ENCODE results near the gene MAL. TPM values are rescaled to one million over a fixed set of nuclear protein-coding genes. Genes with fewer than 3 reads are reported as not detected.

The MAL gene
- polyA plus RNA-seq, 4 donors: 267 to 368 (median 329) TPM

DNA sequence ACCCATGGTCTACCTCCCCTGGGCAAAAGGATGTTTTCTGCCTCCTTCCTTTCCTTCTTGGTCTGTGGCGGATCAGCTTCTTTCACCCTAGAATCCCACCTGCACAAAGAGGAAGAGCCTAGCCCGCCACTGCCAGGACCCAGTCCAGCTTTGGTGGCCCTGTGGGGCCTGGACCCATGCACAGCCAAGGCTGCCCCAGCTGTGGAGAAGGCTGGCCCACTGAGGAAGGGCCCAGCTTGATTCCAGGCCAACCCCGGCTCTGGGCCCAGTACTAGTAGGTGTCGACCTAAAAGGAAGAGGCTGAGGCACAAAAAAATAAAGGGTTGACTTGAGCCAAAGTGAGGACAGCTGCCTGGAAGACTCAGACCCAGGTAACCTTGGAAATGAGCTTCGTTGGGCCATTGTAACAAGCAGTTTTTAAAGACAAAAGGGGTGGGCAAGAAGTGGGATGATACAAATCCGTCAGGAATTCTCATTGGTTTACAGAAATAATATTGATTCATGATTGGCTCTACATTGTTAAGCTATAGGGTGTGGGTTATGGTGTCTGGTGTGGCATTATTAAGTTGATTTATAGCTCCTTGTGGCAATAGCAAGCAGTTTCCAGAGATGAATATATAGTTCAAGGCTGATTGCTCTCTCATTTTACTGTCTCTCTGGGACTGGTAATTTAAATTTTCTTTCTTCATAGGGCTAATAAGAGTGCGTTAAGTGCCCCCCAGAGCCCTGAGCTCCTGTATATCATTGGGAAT lies 29.8 kb upstream of the MAL start:
- no peak for DNase-seq (ENCODE audit: low read depth in 4 of 4, low spot score in 2 of 4)

DNA sequence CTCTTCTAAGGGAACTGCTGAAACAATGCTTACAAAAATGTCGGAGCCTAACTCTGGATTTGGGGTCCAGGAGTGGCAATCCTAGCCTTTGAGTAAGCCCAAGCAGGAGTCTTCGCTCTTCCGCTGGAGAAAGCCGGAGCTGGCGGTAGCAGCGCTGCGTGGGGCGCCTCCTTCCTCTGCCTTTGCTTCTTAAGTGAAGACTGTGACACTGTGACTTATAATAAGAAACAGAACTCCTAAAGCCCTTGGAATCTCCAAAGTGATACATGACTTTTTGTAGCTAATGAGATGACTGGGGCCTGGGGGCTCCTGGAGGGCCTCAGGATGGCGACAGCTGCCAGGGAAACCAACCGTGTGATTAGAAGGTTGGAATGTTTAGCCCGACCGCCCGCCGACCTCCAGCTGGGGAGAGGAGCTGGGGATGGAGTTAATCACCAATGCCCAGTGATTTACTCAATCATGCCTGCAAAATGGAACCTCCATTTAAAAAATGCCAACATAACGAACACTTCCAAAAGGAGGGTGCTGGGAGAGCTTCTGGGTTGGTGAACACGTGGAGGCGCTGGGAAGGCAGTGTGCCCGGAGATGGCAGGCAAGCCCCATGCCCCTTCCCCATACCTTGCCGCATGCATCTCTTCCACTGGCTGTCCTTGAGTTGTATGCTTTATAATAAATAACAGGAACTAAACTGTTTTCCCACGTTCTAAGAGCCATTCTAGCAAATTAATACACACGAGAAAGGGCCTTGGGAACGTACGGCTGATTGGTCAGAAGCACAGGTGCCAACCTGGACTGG lies 29.0 kb upstream of the MAL start:
- no peak for DNase-seq (ENCODE audit: low read depth in 4 of 4, low spot score in 2 of 4)

GRCh38 chr2:94997981-94998930 lies 27.3 kb upstream of the MAL start:
- DNase-seq (ENCODE audit: low read depth in 4 of 4, low spot score in 2 of 4): no peak

DNA sequence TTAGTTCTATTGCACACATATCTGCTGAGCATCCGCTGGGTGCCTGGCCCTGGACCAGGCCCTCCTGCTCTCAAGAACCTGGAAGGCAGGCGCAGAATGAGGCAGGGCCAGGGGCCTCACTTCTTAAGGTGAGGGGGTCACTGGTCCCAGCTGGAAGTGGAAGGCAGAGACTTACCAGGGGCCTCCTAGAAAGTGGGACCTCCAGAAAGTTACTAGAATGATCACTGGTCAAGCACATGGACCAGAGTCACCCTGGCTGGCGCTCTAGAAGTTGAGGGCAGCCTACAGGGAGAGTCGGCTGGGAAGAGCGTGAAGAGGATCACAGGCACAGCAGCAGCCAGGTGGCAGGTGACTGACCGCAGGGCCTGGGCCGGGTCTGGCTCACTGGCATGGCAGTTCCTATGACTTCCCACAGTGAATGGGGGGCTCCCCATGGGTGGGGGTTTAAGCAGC lies 26.1 kb upstream of the MAL start:
- no peak for DNase-seq (ENCODE audit: low read depth in 4 of 4, low spot score in 2 of 4)

- DNase-seq (ENCODE audit: low read depth in 4 of 4, low spot score in 2 of 4): no peak
Observed at GRCh38 chr2:95001051-95001562, 24.4 kb upstream of the MAL start.

DNA sequence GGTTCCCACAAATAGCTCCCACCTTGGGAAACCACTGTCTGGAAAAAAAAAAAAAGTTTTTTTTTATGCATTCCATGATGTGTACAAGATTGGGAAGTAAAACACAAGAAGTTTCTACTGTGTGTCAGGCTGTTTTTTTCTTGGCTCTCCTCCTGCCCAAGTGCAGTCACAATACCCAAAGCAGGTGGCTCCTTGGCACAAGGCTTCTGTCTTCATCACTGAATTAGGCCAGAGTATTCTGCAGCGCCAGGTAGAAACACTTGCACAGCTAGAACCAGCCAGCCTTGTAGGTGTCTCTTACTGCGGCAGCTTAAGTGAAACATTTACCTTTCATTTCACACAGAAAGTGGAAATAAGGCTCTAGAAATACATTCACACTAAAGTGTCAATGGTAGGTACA lies 23.8 kb upstream of the MAL start:
- no peak for DNase-seq (ENCODE audit: low read depth in 4 of 4, low spot score in 2 of 4)

GRCh38 chr2:95002498-95002897 lies 23.0 kb upstream of the MAL start:
- no peak for DNase-seq (ENCODE audit: low read depth in 4 of 4, low spot score in 2 of 4)

DNA sequence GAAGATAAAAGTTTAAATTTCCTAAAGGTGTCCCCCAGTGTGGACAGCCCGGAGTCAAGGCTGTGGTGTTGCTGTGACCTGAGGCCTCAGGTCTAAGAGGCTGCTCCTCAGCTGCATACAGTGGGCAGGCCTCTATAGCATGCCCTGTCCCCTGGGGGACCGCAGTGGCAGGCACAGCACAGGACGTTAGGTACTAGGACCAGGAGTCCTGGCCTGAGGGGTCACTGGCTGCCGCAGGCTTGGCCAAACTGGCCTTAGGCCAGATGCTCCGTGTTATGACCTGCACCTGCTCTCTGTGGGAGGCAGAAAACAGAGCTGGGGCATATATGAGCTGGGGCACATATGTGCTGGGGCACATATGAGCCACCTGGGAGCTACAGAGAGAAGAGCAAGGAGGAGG lies 21.2 kb upstream of the MAL start:
- DNase-seq (ENCODE audit: low read depth in 4 of 4, low spot score in 2 of 4): no peak

DNA sequence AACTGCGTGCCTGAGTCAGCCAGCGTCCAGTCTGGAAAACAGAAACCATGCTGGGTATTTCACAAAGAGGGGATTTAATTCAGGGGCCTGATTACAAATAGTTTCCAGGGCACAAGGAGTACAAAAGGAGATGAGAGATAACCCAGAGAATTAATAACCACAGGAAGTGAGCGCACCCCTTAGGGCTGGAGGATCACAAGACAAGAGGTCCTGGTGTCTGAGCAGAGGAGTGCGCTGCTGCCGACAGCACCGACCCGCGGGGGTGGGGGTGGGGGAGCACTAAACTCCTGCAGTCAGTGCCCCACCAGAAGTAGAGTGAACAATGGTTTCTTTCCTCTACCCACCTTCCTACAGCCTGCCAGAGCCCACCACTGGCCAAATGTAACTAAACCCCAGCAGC lies 20.8 kb upstream of the MAL start:
- no peak for DNase-seq (ENCODE audit: low read depth in 4 of 4, low spot score in 2 of 4)

GRCh38 chr2:95005726-95006125 lies 19.8 kb upstream of the MAL start:
- DNase-seq (ENCODE audit: low read depth in 4 of 4, low spot score in 2 of 4): no peak

- DNase-seq (ENCODE audit: low read depth in 4 of 4, low spot score in 2 of 4): no peak
Observed at GRCh38 chr2:95006588-95006987, 18.9 kb upstream of the MAL start.

GRCh38 chr2:95007031-95007609 lies 18.4 kb upstream of the MAL start:
- no peak for DNase-seq (ENCODE audit: low read depth in 4 of 4, low spot score in 2 of 4)

GRCh38 chr2:95007822-95008221 lies 17.7 kb upstream of the MAL start:
- DNase-seq (ENCODE audit: low read depth in 4 of 4, low spot score in 2 of 4): no peak

DNA sequence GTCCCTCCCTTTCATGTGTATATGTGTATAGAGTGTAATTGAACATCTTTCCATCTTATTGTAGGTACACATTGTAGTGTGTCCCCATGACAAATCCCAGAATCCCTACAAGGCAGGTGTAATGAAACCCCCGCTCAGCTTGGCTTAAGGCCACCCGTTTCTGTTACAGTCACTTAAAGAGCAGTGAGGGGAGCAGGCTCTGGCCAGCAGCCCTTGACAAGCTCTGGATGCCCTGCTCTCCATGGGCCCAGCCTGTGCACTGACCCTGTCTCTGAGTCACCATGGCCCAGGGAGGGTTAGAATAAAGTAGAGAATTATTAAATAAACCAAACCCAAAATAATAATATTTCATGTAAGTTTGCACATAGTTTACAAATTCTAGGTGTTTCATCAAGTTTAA lies 17.2 kb upstream of the MAL start:
- DNase-seq (ENCODE audit: low read depth in 4 of 4, low spot score in 2 of 4): no peak

DNA sequence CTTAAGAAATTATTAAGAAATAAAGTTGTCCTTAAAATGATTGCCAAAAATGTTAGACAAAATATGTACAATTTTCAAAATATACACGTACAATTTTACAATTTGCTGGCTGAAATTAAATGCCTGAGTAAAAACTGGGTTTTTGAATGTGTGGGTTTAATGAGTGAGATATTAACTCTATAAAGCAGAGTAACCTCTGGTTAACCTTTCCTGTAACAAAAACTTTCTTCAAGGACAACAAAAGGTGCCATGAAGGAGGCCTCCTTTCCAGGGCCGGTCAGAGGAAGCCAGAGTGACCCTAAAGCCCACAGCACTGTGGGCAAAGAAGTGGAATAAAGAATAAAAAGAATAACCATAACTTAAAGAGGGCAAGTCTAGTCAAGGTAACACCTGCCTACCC lies 16.5 kb upstream of the MAL start:
- no peak for DNase-seq (ENCODE audit: low read depth in 4 of 4, low spot score in 2 of 4)

DNA sequence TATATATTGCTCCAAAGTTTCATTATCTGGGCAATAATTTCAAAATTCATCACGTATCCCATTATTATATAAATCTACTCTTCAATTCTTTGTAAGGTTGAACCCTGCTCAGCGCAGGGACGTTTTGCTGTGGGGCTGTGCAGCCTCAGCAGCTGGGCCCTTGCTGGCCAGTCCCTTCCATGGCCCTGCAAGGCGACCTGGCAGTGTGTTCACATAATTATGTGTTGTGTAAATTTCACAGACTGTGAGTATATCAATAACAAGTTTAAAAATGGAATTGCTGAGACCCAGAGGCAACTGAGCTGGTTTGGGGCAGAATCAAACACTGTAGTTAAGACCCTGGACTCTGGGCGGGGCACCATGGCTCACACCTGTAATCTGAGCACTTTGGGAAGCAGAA lies 16.1 kb upstream of the MAL start:
- no peak for DNase-seq (ENCODE audit: low read depth in 4 of 4, low spot score in 2 of 4)

DNA sequence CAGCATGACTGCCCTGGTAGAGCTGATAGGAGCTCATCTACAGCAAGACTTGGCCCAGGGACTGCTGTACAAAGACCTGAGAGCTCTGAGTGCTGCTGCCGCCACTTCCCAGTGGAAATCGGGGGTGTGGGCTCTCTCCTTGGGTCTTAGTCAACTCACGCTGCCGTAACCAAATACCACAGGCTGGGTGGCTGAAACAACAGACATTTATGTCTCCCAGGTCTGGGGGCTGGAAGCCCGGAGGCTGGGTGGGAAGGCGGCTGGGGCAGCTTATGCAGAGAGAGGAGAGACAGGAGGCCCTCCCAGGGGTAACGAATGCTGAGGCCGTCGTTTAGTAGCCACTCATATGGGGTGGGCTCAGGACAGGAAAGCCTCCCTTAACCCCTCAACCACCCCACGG lies 15.4 kb upstream of the MAL start:
- DNase-seq (ENCODE audit: low read depth in 4 of 4, low spot score in 2 of 4): no peak

- no peak for DNase-seq (ENCODE audit: low read depth in 4 of 4, low spot score in 2 of 4)
Observed at GRCh38 chr2:95010718-95011117, 14.8 kb upstream of the MAL start.

DNA sequence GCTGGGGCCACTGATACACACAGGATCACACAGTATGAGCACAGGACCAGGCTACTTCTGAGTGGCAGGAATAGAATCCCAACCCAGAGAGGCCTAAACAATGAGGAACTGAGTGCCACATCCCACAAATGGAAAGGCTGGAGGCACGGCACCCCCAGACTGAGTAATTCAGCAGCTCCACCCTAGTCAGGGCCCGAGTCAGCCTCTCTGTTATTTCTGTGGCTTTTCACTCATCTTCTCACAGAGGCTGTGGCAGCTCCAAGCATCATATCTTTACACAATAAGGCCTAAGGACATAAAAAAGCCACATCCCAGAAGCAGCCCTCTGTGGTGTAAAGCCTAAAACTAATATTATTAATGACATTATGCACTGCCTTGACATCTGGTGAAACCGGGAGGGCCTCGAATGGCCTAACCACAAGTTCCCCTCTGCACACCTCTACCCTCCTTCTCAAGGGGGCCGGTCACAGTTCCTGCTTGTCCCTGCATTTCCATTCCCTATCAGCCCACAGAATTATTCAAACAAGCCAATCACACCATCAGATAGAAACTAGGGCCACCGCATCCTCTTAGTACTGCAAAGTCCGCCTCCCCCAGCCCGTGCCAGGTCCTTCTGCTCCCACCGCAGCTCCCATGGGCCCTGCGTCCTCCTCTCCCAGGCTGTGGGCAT lies 12.5 kb upstream of the MAL start:
- DNase-seq (ENCODE audit: low read depth in 4 of 4, low spot score in 2 of 4): no peak

GRCh38 chr2:95013726-95014125 lies 11.8 kb upstream of the MAL start:
- DNase-seq (ENCODE audit: low read depth in 4 of 4, low spot score in 2 of 4): no peak

Data from left renal cortex interstitium (tissue), 4 donors.